K562 (cell line): Measurements from ENCODE around the gene CDCP1. TPM values are rescaled to one million over a fixed set of nuclear protein-coding genes. Genes with fewer than 3 reads are reported as not detected.
A peak's percentile ranks its signal among the peaks of the same experiment; 100 is the strongest.

Source experiments
- C11orf30 ChIP-seq: fragments of 450-650 bp; IDR thresholded peaks from 2 replicates; pipeline ENCODE4 v1.6.1; 2016; ENCODE audit warnings: low read depth, mild to moderate bottlenecking
- CREM ChIP-seq: IDR thresholded peaks from 2 replicates; pipeline ENCODE4 v1.6.1; 2014; ENCODE audit warnings: antibody characterized with exemption, low read depth
- E2F3 ChIP-seq: fragments of 250-450 bp; sonication (Bioruptor Pico); IDR thresholded peaks from 2 replicates; pipeline ENCODE4 v1.4.0; 2020; ENCODE audit warnings: mild to moderate bottlenecking
- FOXJ2 ChIP-seq: fragments of 200-800 bp; sonication (Bioruptor generic); IDR thresholded peaks from 2 replicates; pipeline ENCODE4 v1.6.1; 2016; ENCODE audit warnings: missing genetic modification characterization, missing compliant biosample characterization
- GTF2E2 ChIP-seq: fragments of 200-800 bp; sonication (Bioruptor generic); IDR thresholded peaks from 2 replicates; pipeline ENCODE4 v1.6.1; 2016; ENCODE audit warnings: missing genetic modification characterization, missing compliant biosample characterization
- MCM2 ChIP-seq: fragments of 450-650 bp; IDR thresholded peaks from 2 replicates; pipeline ENCODE4 v1.6.1; 2017; ENCODE audit warnings: low read depth, mild to moderate bottlenecking
- MTA3 ChIP-seq: fragments of 450-650 bp; formaldehyde crosslinking; IDR thresholded peaks from 2 replicates; pipeline ENCODE4 v1.6.1; 2017; ENCODE audit warnings: mild to moderate bottlenecking, borderline replicate concordance
- NCOA1 ChIP-seq: fragments of 450-650 bp; IDR thresholded peaks from 2 replicates; pipeline ENCODE4 v1.6.1; 2016; ENCODE audit warnings: low read depth
- NEUROD1 ChIP-seq: fragments of 150-350 bp; IDR thresholded peaks from 2 replicates; pipeline ENCODE4 v1.6.1; 2014; ENCODE audit warnings: borderline replicate concordance, low read length, low read depth; ENCODE audit not compliant: partially characterized antibody
- POLR3A ChIP-seq: IDR thresholded peaks from 2 replicates; pipeline ENCODE4 v1.6.1; 2011; ENCODE audit warnings: borderline replicate concordance, mild to moderate bottlenecking, moderate library complexity; ENCODE audit not compliant: insufficient read length, insufficient read depth; ENCODE audit errors: extremely low read depth
- POLR3G ChIP-seq: IDR thresholded peaks from 2 replicates; pipeline ENCODE4 v1.6.1; 2011; ENCODE audit not compliant: insufficient read length, insufficient replicate concordance; ENCODE audit errors: extremely low read depth
- RBM15 ChIP-seq: fragments of 200-400 bp; formaldehyde crosslinking; IDR thresholded peaks from 2 replicates; pipeline ENCODE4 v1.6.1; 2018; ENCODE audit warnings: mild to moderate bottlenecking, low read length, moderate library complexity; ENCODE audit not compliant: insufficient read depth
- SMAD4 ChIP-seq: fragments of 250-450 bp; sonication (Bioruptor Pico); conservative IDR thresholded peaks from 2 replicates; pipeline ENCODE4 v1.8.0; 2021; ENCODE audit warnings: inconsistent platforms, mild to moderate bottlenecking, moderate library complexity
- XRCC4 ChIP-seq: IDR thresholded peaks from one replicate; pipeline ENCODE4 v1.6.1; 2011; ENCODE audit not compliant: insufficient read depth, insufficient read length; ENCODE audit errors: extremely low read depth
- ZKSCAN8 ChIP-seq: fragments of 200-800 bp; sonication (Bioruptor generic); IDR thresholded peaks from 2 replicates; pipeline ENCODE4 v1.6.1; 2016; ENCODE audit warnings: missing genetic modification characterization, missing compliant biosample characterization
- ZNF133 ChIP-seq: fragments of 250-450 bp; sonication (Bioruptor Pico); IDR thresholded peaks from 2 replicates; pipeline ENCODE4 v1.4.0; 2020; ENCODE audit warnings: mild to moderate bottlenecking
- ZNF75A ChIP-seq: fragments of 450-650 bp; formaldehyde crosslinking; IDR thresholded peaks from 2 replicates; pipeline ENCODE4 v1.4.0; 2020; ENCODE audit warnings: mild to moderate bottlenecking
- polyA plus RNA-seq, 8 experiments: library from polyadenylated mRNA; depleted of rRNA in 4 of 8; stranded (reverse) in 5 of 8; unstranded in 3 of 8; fragments of >200 nt; fragmentation: Nextera tagmentation in 2 of 8; fragmentation: Illumina TruSeq in 1 of 8; extraction: Ambion mirVana in 2 of 8; extraction: Trizol in 1 of 8; gene quantifications; 2 replicates each; pipeline versions ENCODE4 v1.2.1 to v1.2.3, GENCODE V29; 2011 to 2014; ENCODE audit warnings: inconsistent platforms in 1 of 8, missing spikeins in 1 of 8
- total RNA-seq, 7 experiments: library from RNA; depleted of rRNA in 6 of 7; stranded (reverse); fragments of >200 nt in 6 of 7; fragmentation: Illumina TruSeq in 2 of 7; extraction: Trizol in 2 of 7; gene quantifications; 2 replicates each; pipeline versions ENCODE4 v1.2.1 to v1.2.3, GENCODE V29; 2011 to 2021; ENCODE audit warnings: low replicate concordance in 1 of 7
- TF ChIP-seq, protein P1 (sequence below): fragments of 450-650 bp; IDR thresholded peaks from 2 replicates; pipeline ENCODE4 v1.6.1; 2018; ENCODE audit warnings: mild to moderate bottlenecking, low read depth; ENCODE audit not compliant: partially characterized antibody
- TF ChIP-seq, protein P2 (sequence below), 3 experiments: IDR thresholded peaks in 2 of 3; conservative IDR thresholded peaks in 1 of 3; 2 replicates each; pipeline ENCODE4 v1.5.1; 2011 to 2012; ENCODE audit warnings: low read length in 3 of 3, mild to moderate bottlenecking in 3 of 3, control low read depth in 2 of 3, improper control_type of control experiment in 1 of 3, inconsistent platforms in 1 of 3, low read depth in 1 of 3, mixed read lengths in 1 of 3, moderate library complexity in 1 of 3; ENCODE audit not compliant: insufficient read depth in 2 of 3
- TF ChIP-seq, protein P3 (sequence below): fragments of 450-650 bp; conservative IDR thresholded peaks from 2 replicates; pipeline ENCODE4 v1.6.1; 2016; ENCODE audit warnings: missing genetic modification characterization, low read depth, mild to moderate bottlenecking, control low read depth, missing compliant biosample characterization
- TF ChIP-seq, protein P4 (sequence below): fragments of 450-650 bp; formaldehyde crosslinking; IDR thresholded peaks from 2 replicates; pipeline ENCODE4 v1.4.0; 2022; ENCODE audit warnings: missing genetic modification characterization

CDCP1 gene
- total and polyA plus RNA-seq, 9 of the 15 experiments (the other 6 are each of a cell fraction or from before 2014, with no cell fraction given) = 3.9 to 16.4 (median 5.2) TPM

DNA sequence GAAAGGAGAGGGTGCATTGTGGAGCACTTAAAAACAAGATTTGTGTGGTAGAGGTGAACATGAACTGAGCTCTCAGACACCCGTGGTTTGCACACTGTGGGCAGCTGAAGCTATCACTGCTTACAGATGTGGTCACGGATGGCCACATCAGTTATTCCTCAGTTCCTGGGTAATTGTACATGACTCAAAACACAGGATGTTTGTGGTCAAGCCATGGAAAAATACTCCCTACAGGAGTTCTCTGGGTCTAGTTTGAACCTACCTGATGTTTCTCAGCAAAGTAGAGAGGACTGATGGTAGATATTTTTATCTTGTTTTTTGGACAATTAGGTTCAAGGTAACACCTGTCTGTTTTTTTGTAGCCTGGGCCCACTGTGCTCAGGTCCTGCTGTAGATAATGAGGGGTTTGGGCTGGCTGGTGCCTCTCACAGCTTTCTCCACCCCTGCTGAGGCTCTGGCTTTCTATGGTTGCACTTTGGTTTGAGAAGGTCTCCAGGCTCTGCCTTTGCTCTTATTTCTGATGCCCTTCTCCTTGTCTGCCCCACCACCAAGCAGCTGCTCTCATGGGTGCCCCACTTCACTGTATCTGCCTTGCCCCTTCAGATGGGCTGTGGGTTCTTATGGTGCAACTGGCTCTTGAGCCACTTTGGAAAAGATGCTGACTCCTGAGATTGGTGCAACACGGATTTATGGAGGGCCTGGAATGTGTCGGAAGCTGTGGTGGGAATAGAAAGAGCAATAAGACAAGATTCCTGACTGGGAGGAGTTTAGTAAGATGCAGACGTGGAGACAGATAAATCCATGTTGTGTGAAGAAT lies 40.1 kb downstream of the CDCP1 start (continued):
- TF ChIP-seq, protein P1, sequence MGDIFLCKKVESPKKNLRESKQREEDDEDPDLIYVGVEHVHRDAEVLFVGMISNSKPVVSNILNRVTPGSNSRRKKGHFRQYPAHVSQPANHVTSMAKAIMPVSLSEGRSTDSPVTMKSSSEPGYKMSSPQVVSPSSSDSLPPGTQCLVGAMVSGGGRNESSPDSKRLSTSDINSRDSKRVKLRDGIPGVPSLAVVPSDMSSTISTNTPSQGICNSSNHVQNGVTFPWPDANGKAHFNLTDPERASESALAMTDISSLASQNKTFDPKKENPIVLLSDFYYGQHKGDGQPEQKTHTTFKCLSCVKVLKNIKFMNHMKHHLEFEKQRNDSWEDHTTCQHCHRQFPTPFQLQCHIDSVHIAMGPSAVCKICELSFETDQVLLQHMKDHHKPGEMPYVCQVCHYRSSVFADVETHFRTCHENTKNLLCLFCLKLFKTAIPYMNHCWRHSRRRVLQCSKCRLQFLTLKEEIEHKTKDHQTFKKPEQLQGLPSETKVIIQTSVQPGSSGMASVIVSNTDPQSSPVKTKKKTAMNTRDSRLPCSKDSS = no peak
- TF ChIP-seq XRCC4 = no peak
- 0 out of 2 replicates have a peak, but pooled peaks have one; percentile 16 for TF ChIP-seq MTA3
- TF ChIP-seq, protein P2, sequence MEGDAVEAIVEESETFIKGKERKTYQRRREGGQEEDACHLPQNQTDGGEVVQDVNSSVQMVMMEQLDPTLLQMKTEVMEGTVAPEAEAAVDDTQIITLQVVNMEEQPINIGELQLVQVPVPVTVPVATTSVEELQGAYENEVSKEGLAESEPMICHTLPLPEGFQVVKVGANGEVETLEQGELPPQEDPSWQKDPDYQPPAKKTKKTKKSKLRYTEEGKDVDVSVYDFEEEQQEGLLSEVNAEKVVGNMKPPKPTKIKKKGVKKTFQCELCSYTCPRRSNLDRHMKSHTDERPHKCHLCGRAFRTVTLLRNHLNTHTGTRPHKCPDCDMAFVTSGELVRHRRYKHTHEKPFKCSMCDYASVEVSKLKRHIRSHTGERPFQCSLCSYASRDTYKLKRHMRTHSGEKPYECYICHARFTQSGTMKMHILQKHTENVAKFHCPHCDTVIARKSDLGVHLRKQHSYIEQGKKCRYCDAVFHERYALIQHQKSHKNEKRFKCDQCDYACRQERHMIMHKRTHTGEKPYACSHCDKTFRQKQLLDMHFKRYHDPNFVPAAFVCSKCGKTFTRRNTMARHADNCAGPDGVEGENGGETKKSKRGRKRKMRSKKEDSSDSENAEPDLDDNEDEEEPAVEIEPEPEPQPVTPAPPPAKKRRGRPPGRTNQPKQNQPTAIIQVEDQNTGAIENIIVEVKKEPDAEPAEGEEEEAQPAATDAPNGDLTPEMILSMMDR (IDR thresholded peaks at IDR 0.05 in 2 of 3, conservative IDR thresholded peaks at IDR 0.05 in 1 of 3; ENCODE audit: insufficient read depth in 2 of 3, low read depth in 1 of 3, low read length in 3 of 3) = no peak
- TF ChIP-seq RBM15 = no peak
- TF ChIP-seq C11orf30 = peak; percentile 43; the same call in 1 of the 2 replicates
- TF ChIP-seq, protein P3, sequence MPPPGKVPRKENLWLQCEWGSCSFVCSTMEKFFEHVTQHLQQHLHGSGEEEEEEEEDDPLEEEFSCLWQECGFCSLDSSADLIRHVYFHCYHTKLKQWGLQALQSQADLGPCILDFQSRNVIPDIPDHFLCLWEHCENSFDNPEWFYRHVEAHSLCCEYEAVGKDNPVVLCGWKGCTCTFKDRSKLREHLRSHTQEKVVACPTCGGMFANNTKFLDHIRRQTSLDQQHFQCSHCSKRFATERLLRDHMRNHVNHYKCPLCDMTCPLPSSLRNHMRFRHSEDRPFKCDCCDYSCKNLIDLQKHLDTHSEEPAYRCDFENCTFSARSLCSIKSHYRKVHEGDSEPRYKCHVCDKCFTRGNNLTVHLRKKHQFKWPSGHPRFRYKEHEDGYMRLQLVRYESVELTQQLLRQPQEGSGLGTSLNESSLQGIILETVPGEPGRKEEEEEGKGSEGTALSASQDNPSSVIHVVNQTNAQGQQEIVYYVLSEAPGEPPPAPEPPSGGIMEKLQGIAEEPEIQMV (tag) = 0 out of 2 replicates have a peak, but pooled peaks have one; percentile 17
- peak; percentile 82 for TF ChIP-seq E2F3 (CRISPR knock-in tag)
- no peak for TF ChIP-seq POLR3A
- 0 out of 2 replicates have a peak, but pooled peaks have one; percentile 43 for TF ChIP-seq ZNF133 (CRISPR knock-in tag)
- peak; percentile 75 for TF ChIP-seq GTF2E2
- no peak for TF ChIP-seq FOXJ2 (tag)
- no peak for TF ChIP-seq POLR3G
- TF ChIP-seq ZNF75A (CRISPR knock-in tag) = peak; percentile 73
- peak; percentile 44; the same call in 1 of the 2 replicates for TF ChIP-seq CREM
- peak; percentile 66; the same call in 1 of the 2 replicates for TF ChIP-seq ZKSCAN8 (CRISPR knock-in tag)
- peak; percentile 52 for TF ChIP-seq NEUROD1
- no peak for TF ChIP-seq MCM2
- peak; percentile 90 for TF ChIP-seq SMAD4
- TF ChIP-seq, protein P4, sequence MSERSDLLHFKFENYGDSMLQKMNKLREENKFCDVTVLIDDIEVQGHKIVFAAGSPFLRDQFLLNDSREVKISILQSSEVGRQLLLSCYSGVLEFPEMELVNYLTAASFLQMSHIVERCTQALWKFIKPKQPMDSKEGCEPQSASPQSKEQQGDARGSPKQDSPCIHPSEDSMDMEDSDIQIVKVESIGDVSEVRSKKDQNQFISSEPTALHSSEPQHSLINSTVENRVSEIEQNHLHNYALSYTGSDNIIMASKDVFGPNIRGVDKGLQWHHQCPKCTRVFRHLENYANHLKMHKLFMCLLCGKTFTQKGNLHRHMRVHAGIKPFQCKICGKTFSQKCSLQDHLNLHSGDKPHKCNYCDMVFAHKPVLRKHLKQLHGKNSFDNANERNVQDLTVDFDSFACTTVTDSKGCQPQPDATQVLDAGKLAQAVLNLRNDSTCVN (CRISPR knock-in tag) = peak; percentile 59; the same call in 1 of the 2 replicates
- TF ChIP-seq NCOA1 = no peak; the same call in 1 of the 2 replicates
